Measurements from ENCODE around the gene PCBP1. TPM values are rescaled to one million over a fixed set of nuclear protein-coding genes. Genes with fewer than 3 reads are reported as not detected.

PCBP1 gene
- total and polyA plus RNA-seq, 2 experiments from 2014 or later: 212 to 393 TPM

DNA sequence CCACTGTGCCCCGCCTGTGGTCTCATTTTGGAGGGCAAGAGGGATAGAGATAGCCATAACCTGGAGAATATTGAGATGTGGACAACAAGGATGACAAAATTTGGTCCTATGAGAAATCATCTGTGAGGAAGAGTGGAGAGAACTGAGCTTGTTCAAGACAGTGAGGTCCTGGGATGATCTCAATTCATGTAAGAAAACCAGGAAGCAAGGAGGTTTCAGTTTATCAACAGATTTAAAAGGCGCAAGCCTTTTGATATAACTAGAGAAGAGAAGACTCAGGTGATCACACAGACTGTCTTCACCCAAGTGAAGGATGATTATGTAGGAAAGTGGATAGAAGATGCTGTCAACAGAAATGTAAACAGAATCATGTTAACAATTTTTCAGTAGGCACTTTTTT lies 39.1 kb downstream of the PCBP1 start:
- no peaks in the 10 kb centered on the region for H3K79me2 ChIP-seq (replicated peaks; ENCODE audit: insufficient read depth)
- Mint-ChIP-seq H3K27me3 (ENCODE audit: insufficient read depth, low read depth, poor library complexity) (peaks cover 14% of the 10 kb centered on the region), H3K36me3 (ENCODE audit: low read depth) (no peaks in the 10 kb centered on the region), H3K9me3 (peaks cover 4% of the 10 kb centered on the region; the same call in 1 of the 3 replicates), H3K4me1 (peaks cover 36% of the 10 kb centered on the region), H3K27ac (0 out of 2 replicates have a peak overlapping the region, but pooled peaks have one; percentile 99), H3K4me3 (peak overlapping the region; percentile 90; the same call in 2 of the 3 replicates)
- ATAC-seq (no peak), DNase-seq (ENCODE audit: low spot score) (no peak)
- H3F3A ChIP-seq (replicated peaks; ENCODE audit: low read depth): peaks cover 16% of the 10 kb centered on the region
- peaks cover 26% of the 10 kb centered on the region for H3K4me1 ChIP-seq (ENCODE audit: insufficient read depth)
- no peaks in the 10 kb centered on the region for H4K20me1 ChIP-seq (replicated peaks; ENCODE audit: insufficient read depth)
- no peaks in the 10 kb centered on the region for H3K27me3 ChIP-seq (ENCODE audit: insufficient read depth)
- H3K4me2 ChIP-seq: no peak overlapping the region
- TF ChIP-seq ZNF331 (CRISPR knock-in tag; IDR thresholded peaks at IDR 0.05; ENCODE audit: low read depth) (no peak), POLR2AphosphoS5 (IDR thresholded peaks at IDR 0.05; ENCODE audit: low read depth) (no peak), REST (IDR thresholded peaks at IDR 0.05; ENCODE audit: unreplicated experiment) (no peak), EZH2 (IDR thresholded peaks at IDR 0.05; ENCODE audit: low read depth, unreplicated experiment) (no peak), JUNB (IDR thresholded peaks at IDR 0.05; ENCODE audit: unreplicated experiment) (no peak), EZH2phosphoT487 (IDR thresholded peaks at IDR 0.05; ENCODE audit: unreplicated experiment) (no peak), CREB1 (CRISPR knock-in tag; IDR thresholded peaks at IDR 0.05; ENCODE audit: low read depth) (no peak), STAT1 (IDR thresholded peaks at IDR 0.05; ENCODE audit: unreplicated experiment) (no peak), ZNF462 (CRISPR knock-in tag; IDR thresholded peaks at IDR 0.05) (no peak), NANOG (IDR thresholded peaks at IDR 0.05; ENCODE audit: borderline replicate concordance) (no peak), ETS1 (IDR thresholded peaks at IDR 0.05) (no peak), ZNF114 (CRISPR knock-in tag; IDR thresholded peaks at IDR 0.05) (no peak)
- TF ChIP-seq, protein P1, sequence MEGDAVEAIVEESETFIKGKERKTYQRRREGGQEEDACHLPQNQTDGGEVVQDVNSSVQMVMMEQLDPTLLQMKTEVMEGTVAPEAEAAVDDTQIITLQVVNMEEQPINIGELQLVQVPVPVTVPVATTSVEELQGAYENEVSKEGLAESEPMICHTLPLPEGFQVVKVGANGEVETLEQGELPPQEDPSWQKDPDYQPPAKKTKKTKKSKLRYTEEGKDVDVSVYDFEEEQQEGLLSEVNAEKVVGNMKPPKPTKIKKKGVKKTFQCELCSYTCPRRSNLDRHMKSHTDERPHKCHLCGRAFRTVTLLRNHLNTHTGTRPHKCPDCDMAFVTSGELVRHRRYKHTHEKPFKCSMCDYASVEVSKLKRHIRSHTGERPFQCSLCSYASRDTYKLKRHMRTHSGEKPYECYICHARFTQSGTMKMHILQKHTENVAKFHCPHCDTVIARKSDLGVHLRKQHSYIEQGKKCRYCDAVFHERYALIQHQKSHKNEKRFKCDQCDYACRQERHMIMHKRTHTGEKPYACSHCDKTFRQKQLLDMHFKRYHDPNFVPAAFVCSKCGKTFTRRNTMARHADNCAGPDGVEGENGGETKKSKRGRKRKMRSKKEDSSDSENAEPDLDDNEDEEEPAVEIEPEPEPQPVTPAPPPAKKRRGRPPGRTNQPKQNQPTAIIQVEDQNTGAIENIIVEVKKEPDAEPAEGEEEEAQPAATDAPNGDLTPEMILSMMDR (conservative IDR thresholded peaks at IDR 0.05; ENCODE audit: low read depth in 2 of 2): no peak
- H3K36me3 ChIP-seq (ENCODE audit: insufficient read depth): no peaks in the 10 kb centered on the region
- H3K27ac ChIP-seq (ENCODE audit: low read depth): no peak overlapping the region
- H3K9me2 ChIP-seq (ENCODE audit: insufficient read depth): no peaks in the 10 kb centered on the region
- H2AFZ ChIP-seq: no peak overlapping the region
- H3K4me3 ChIP-seq: no peak overlapping the region
